IMR-90 (cell line): ENCODE measurements around the gene TMX1. TPM values are rescaled to one million over a fixed set of nuclear protein-coding genes. Genes with fewer than 3 reads are reported as not detected.

Experiments
- ATAC-seq: fragments of 200-7000 bp; cut with Tn5 transposase; 2 replicates; pipeline ENCODE4 v1.9.1; 2020; ENCODE audit warnings: low read depth, mild to moderate bottlenecking, moderate library complexity
- BruUV-seq: library from RNA; stranded (reverse); fragments of 400-500 nt; replicated peaks from 2 replicates; lab custom pipeline; 2021; lab: Mats Ljungman, UMichigan
- CTCF ChIA-PET: fragments of 300-600 bp; formaldehyde crosslinking; extraction: SDS; loops from one replicate; lab custom pipeline; 2021; ENCODE audit warnings: antibody characterized with exemption; lab: Yijun Ruan, JAX
- POLR2A ChIA-PET: fragments of 300-600 bp; sonication (Branson Sonifier 250); formaldehyde crosslinking; loops from one replicate; lab custom pipeline; 2022; ENCODE audit warnings: antibody characterized with exemption; ENCODE audit not compliant: unreplicated experiment; lab: Charles Lee
- DNase-seq: peaks from one replicate; pipeline ENCODE4 v3.0.0; 2013
- H2AFZ ChIP-seq: replicated peaks from 2 replicates; pipeline ENCODE3; 2013; ENCODE audit warnings: low read length, mild to moderate bottlenecking; ENCODE audit not compliant: poor library complexity
- H2AK5ac ChIP-seq: 2 replicates; pipeline ENCODE4 v1.6.1; 2013; ENCODE audit warnings: low read depth, low read length, inconsistent platforms
- H2AK9ac ChIP-seq: replicated peaks from 2 replicates; pipeline ENCODE3; 2013; ENCODE audit warnings: mild to moderate bottlenecking, low read depth, low read length, moderate library complexity; ENCODE audit not compliant: poor library complexity
- H2BK120ac ChIP-seq: 2 replicates; pipeline ENCODE4 v1.6.1; 2013; ENCODE audit warnings: low read depth, low read length, inconsistent platforms
- H2BK15ac ChIP-seq: 3 replicates; pipeline ENCODE4 v1.6.1; 2013; ENCODE audit warnings: low read depth, low read length, inconsistent platforms
- H2BK20ac ChIP-seq: 2 replicates; pipeline ENCODE4 v1.6.1; 2013; ENCODE audit warnings: low read depth, mild to moderate bottlenecking, inconsistent platforms, low read length, moderate library complexity
- H2BK5ac ChIP-seq: 2 replicates; pipeline ENCODE4 v1.6.1; 2013; ENCODE audit warnings: mild to moderate bottlenecking, low read depth, low read length, inconsistent platforms; ENCODE audit not compliant: poor library complexity, severe bottlenecking
- H3K14ac ChIP-seq: replicated peaks from 2 replicates; pipeline ENCODE4 v1.6.1; 2013; ENCODE audit warnings: low read depth, low read length, inconsistent platforms
- H3K18ac ChIP-seq: 2 replicates; pipeline ENCODE4 v1.6.1; 2013; ENCODE audit warnings: low read depth, low read length, control low read depth
- H3K23ac ChIP-seq: 2 replicates; pipeline ENCODE4 v1.6.1; 2013; ENCODE audit warnings: low read depth, low read length, inconsistent platforms
- H3K27ac ChIP-seq: 2 replicates; pipeline ENCODE4 v1.5.1; 2013; ENCODE audit warnings: mild to moderate bottlenecking, control low read depth, low read length; ENCODE audit not compliant: insufficient read depth
- H3K27me3 ChIP-seq: 2 replicates; pipeline ENCODE4 v1.6.1; 2013; ENCODE audit warnings: low read length; ENCODE audit not compliant: control insufficient read depth, insufficient read depth
- H3K36me3 ChIP-seq: 2 replicates; pipeline ENCODE4 v1.6.1; 2013; ENCODE audit warnings: low read length, mixed read lengths; ENCODE audit not compliant: control insufficient read depth, insufficient read depth
- H3K4ac ChIP-seq: 2 replicates; pipeline ENCODE4 v1.6.1; 2013; ENCODE audit warnings: low read depth, low read length, inconsistent platforms
- H3K4me1 ChIP-seq: 2 replicates; pipeline ENCODE4 v1.6.1; 2013; ENCODE audit warnings: low read length, mixed read lengths; ENCODE audit not compliant: control insufficient read depth, insufficient read depth
- H3K4me2 ChIP-seq: 2 replicates; pipeline ENCODE4 v1.6.1; 2013; ENCODE audit warnings: low read depth, mild to moderate bottlenecking, control low read depth, low read length, moderate library complexity
- H3K4me3 ChIP-seq: 2 replicates; pipeline ENCODE4 v1.5.1; 2013; ENCODE audit warnings: low read depth, mild to moderate bottlenecking, control low read depth, low read length, moderate library complexity; ENCODE audit not compliant: insufficient read depth
- H3K56ac ChIP-seq: 2 replicates; pipeline ENCODE4 v1.6.1; 2013; ENCODE audit warnings: low read length, inconsistent platforms; ENCODE audit not compliant: insufficient read depth; ENCODE audit errors: extremely low read depth
- H3K79me1 ChIP-seq, 2 experiments: 2 replicates each; pipeline ENCODE4 v1.6.1; 2013; ENCODE audit warnings: low read length in 2 of 2, inconsistent platforms in 1 of 2, low read depth in 1 of 2
- H3K9ac ChIP-seq: 2 replicates; pipeline ENCODE4 v1.6.1; 2013; ENCODE audit warnings: low read depth, low read length, control low read depth
- H3K9me1 ChIP-seq: 2 replicates; pipeline ENCODE4 v1.6.1; 2013; ENCODE audit warnings: low read length, inconsistent platforms; ENCODE audit not compliant: insufficient read depth
- H3K9me3 ChIP-seq: 2 replicates; pipeline ENCODE4 v1.6.1; 2013; ENCODE audit warnings: low read length; ENCODE audit not compliant: control insufficient read depth, insufficient read depth
- H4K20me1 ChIP-seq: 2 replicates; pipeline ENCODE4 v1.6.1; 2013; ENCODE audit warnings: low read length, inconsistent platforms; ENCODE audit not compliant: insufficient read depth
- H4K5ac ChIP-seq: 2 replicates; pipeline ENCODE4 v1.6.1; 2013; ENCODE audit warnings: mild to moderate bottlenecking, low read depth, low read length, control low read depth
- H4K8ac ChIP-seq, 2 experiments: 2 replicates each; pipeline ENCODE4 v1.6.1; 2013; ENCODE audit warnings: low read depth in 2 of 2, low read length in 2 of 2, control low read depth in 1 of 2, inconsistent platforms in 1 of 2
- H4K91ac ChIP-seq: 2 replicates; pipeline ENCODE4 v1.6.1; 2013; ENCODE audit warnings: low read depth, low read length, inconsistent platforms; ENCODE audit not compliant: insufficient read depth
- BHLHE40 ChIP-seq: fragments of 150-350 bp; IDR thresholded peaks from 2 replicates; pipeline ENCODE4 v1.6.1; 2016; ENCODE audit warnings: mild to moderate bottlenecking, low read depth, low read length
- CEBPB ChIP-seq: IDR thresholded peaks from 2 replicates; pipeline ENCODE4 v1.6.1; 2012; ENCODE audit warnings: low read depth, low read length, improper control_type of control experiment
- CHD1 ChIP-seq: IDR thresholded peaks from 2 replicates; pipeline ENCODE4 v1.6.1; 2012; ENCODE audit warnings: low read depth, low read length, improper control_type of control experiment
- CTCF ChIP-seq: conservative IDR thresholded peaks from 2 replicates; pipeline ENCODE4 v1.5.1; 2012; ENCODE audit warnings: mild to moderate bottlenecking, low read depth, low read length, improper control_type of control experiment
- ELK1 ChIP-seq: fragments of 150-350 bp; IDR thresholded peaks from 2 replicates; pipeline ENCODE4 v1.6.1; 2016; ENCODE audit warnings: low read depth, mild to moderate bottlenecking, low read length, moderate library complexity, borderline replicate concordance
- FOS ChIP-seq: fragments of 150-350 bp; IDR thresholded peaks from 2 replicates; pipeline ENCODE4 v1.6.1; 2016; ENCODE audit warnings: low read depth, low read length
- MAFK ChIP-seq: IDR thresholded peaks from 2 replicates; pipeline ENCODE4 v1.6.1; 2012; ENCODE audit warnings: low read depth, low read length, improper control_type of control experiment
- MAZ ChIP-seq: IDR thresholded peaks from 2 replicates; pipeline ENCODE4 v1.6.1; 2012; ENCODE audit warnings: low read depth, mild to moderate bottlenecking, low read length, improper control_type of control experiment, moderate library complexity, borderline replicate concordance
- MXI1 ChIP-seq: IDR thresholded peaks from 2 replicates; pipeline ENCODE4 v1.6.1; 2012; ENCODE audit warnings: low read depth, mild to moderate bottlenecking, low read length, moderate library complexity, borderline replicate concordance
- NFE2L2 ChIP-seq: fragments of 150-350 bp; IDR thresholded peaks from 2 replicates; pipeline ENCODE4 v1.6.1; 2016; ENCODE audit warnings: low read depth, mild to moderate bottlenecking, low read length
- POLR2A ChIP-seq: IDR thresholded peaks from 2 replicates; pipeline ENCODE4 v1.6.1; 2012; ENCODE audit warnings: mild to moderate bottlenecking, low read depth, low read length
- RCOR1 ChIP-seq: IDR thresholded peaks from 2 replicates; pipeline ENCODE4 v1.6.1; 2012; ENCODE audit warnings: mild to moderate bottlenecking, low read length, improper control_type of control experiment; ENCODE audit not compliant: insufficient replicate concordance
- RFX5 ChIP-seq: IDR thresholded peaks from 2 replicates; pipeline ENCODE4 v1.8.0; 2012; ENCODE audit warnings: low read depth, mild to moderate bottlenecking, low read length, moderate library complexity
- SMC3 ChIP-seq: fragments of 150-350 bp; IDR thresholded peaks from 2 replicates; pipeline ENCODE4 v1.6.1; 2016; ENCODE audit warnings: low read depth, mild to moderate bottlenecking, antibody characterized with exemption, low read length, moderate library complexity
- USF2 ChIP-seq: fragments of 150-350 bp; IDR thresholded peaks from 2 replicates; pipeline ENCODE4 v1.6.1; 2017; ENCODE audit warnings: mild to moderate bottlenecking, antibody characterized with exemption, low read length, low read depth
- WGBS, 2 experiments: methylation state at CpG; one replicate each; pipeline versions ENCODE4 v1.1.5 to v1.1.7; 2013; ENCODE audit warnings: missing lambda C conversion rate in 2 of 2; ENCODE audit not compliant: insufficient read length in 1 of 2; ENCODE audit errors: extremely low coverage in 2 of 2; 5-methylcytosine and 5-hydroxymethylcytosine counted together
- dilution Hi-C: fragments of 300-500 bp; cut with HindIII; formaldehyde crosslinking; loops from one replicate; pipeline ENCODE4 v1.14.3; 2018; ENCODE audit warnings: low sequenced_read_pairs; ENCODE audit not compliant: unreplicated experiment
- in situ Hi-C: fragments of 300-500 bp; cut with MboI; formaldehyde crosslinking; loops from 3 replicates; pipeline ENCODE4 v1.14.3; 2019; ENCODE audit warnings: low sequenced_read_pairs, inconsistent platforms, mixed read lengths
- intact Hi-C: fragments of 100-400 bp; cut with micrococcal nuclease; formaldehyde crosslinking; loops from 2 replicates; pipeline ENCODE4 v1.10.0; 2022
- polyA plus RNA-seq, 3 experiments: library from polyadenylated mRNA; depleted of rRNA; stranded (reverse); fragments of >200 nt; gene quantifications; 2 replicates each; pipeline ENCODE4 v1.2.3, GENCODE V29; 2012; ENCODE audit warnings: low replicate concordance in 1 of 3
- total RNA-seq: library from RNA; depleted of rRNA; stranded (reverse); fragments of >200 nt; gene quantifications from 2 replicates; pipeline ENCODE4 v1.2.3, GENCODE V29; 2012

TMX1 gene
- total and polyA plus RNA-seq, 2 of the 4 experiments (the other 2 are of a cell fraction) = 15.3 to 24.7 TPM

GRCh38 chr14:51276605-51277004 is 36.6 kb downstream of the TMX1 start:
- Histone ChIP-seq H4K8ac (no peak overlapping the region), H3K4me3 (no peak overlapping the region), H4K20me1 (no peaks in the 10 kb centered on the region), H3K4ac (no peak overlapping the region), H3K27ac (no peak overlapping the region), H3K56ac (no peak overlapping the region), H3K4me1 (no peaks in the 10 kb centered on the region), H4K5ac (no peak overlapping the region), H3K14ac (no peak overlapping the region), H2BK15ac (no peak overlapping the region), H2AK5ac (no peak overlapping the region), H4K91ac (no peak overlapping the region), H3K18ac (no peak overlapping the region), H2BK20ac (no peak overlapping the region), H3K79me1 (no peaks in the 10 kb centered on the region), H3K9me1 (no peaks in the 10 kb centered on the region), H3K36me3 (no peaks in the 10 kb centered on the region), H3K23ac (no peak overlapping the region), H2AFZ (no peak overlapping the region), H2AK9ac (no peak overlapping the region), H3K9me3 (no peaks in the 10 kb centered on the region), H2BK120ac (no peak overlapping the region), H3K27me3 (no peaks in the 10 kb centered on the region), H3K9ac (no peak overlapping the region), H3K4me2 (no peak overlapping the region), H2BK5ac (no peak overlapping the region)
- TF ChIP-seq RFX5 (no peak), POLR2A (no peak), ELK1 (no peak), MAFK (no peak), NFE2L2 (no peak), CTCF (no peak), FOS (no peak), SMC3 (no peak), MXI1 (no peak), CHD1 (no peak), CEBPB (no peak), MAZ (no peak), BHLHE40 (no peak), USF2 (no peak), RCOR1 (no peak)
- DNase-seq (no peak), ATAC-seq (no peak)
- WGBS, 2 experiments = no CpG with 5 or more reads among the region's 1 CpG
- intact Hi-C loops (no loop called here), dilution Hi-C loops (no loop called here), in situ Hi-C loops (no loop called here)
- ChIA-PET POLR2A (no interaction called here), CTCF (no interaction called here)
- BruUV-seq = no TSS peak
